Progenitor cell of endocrine pancreas (in vitro differentiated cells): ENCODE results near the gene SPATA3. TPM values are rescaled to one million over a fixed set of nuclear protein-coding genes. Genes with fewer than 3 reads are reported as not detected.
A peak's percentile ranks its signal among the peaks of the same experiment; 100 is the strongest.

Experiments used
- DNase-seq: peaks from one replicate; pipeline ENCODE4 v3.0.0; 2021; ENCODE audit warnings: low spot score; ENCODE audit not compliant: unreplicated experiment
- H3K27ac Mint-ChIP-seq: 2 replicates; pipeline ENCODE4 v1.8.0; 2021; ENCODE audit warnings: mild to moderate bottlenecking, moderate library complexity, mixed read lengths
- H3K27me3 Mint-ChIP-seq: 2 replicates; pipeline ENCODE4 v1.8.0; 2021; ENCODE audit warnings: mixed read lengths
- H3K36me3 Mint-ChIP-seq: 2 replicates; pipeline ENCODE4 v1.8.0; 2022; ENCODE audit warnings: mixed read lengths; ENCODE audit not compliant: insufficient read depth
- H3K4me1 Mint-ChIP-seq: 2 replicates; pipeline ENCODE4 v1.8.0; 2021; ENCODE audit warnings: low read depth, mixed read lengths
- H3K4me3 Mint-ChIP-seq: 2 replicates; pipeline ENCODE4 v1.8.0; 2021; ENCODE audit warnings: low read depth, mild to moderate bottlenecking, moderate library complexity, mixed read lengths
- H3K9me3 Mint-ChIP-seq: 2 replicates; pipeline ENCODE4 v1.8.0; 2021; ENCODE audit warnings: low read depth, mixed read lengths
- CTCF ChIP-seq: fragments of 200-600 bp; sonication (generic); IDR thresholded peaks from one replicate; pipeline ENCODE4 v1.5.0; 2021; ENCODE audit warnings: antibody characterized with exemption, mild to moderate bottlenecking; ENCODE audit not compliant: unreplicated experiment
- total RNA-seq: library from RNA; stranded (reverse); gene quantifications from 2 replicates; pipeline ENCODE4 v1.2.1, GENCODE V29; 2021

Gene SPATA3
- total RNA-seq, 1 donor from 2014 or later: not detected

- Mint-ChIP-seq H3K27me3 (peaks cover 4% of the 10 kb centered on the region), H3K9me3 (no peaks in the 10 kb centered on the region), H3K4me1 (peaks cover 42% of the 10 kb centered on the region), H3K36me3 (no peaks in the 10 kb centered on the region), H3K27ac (peak overlapping the region; percentile 97), H3K4me3 (peak overlapping the region; percentile 63)
- TF ChIP-seq CTCF: no peak
- DNase-seq: peak; percentile 44
These were observed 54.3 kb downstream of the SPATA3 start for GRCh38 chr2:231050018-231050901.

- Mint-ChIP-seq H3K27ac (peak overlapping the region; percentile 84), H3K36me3 (no peaks in the 10 kb centered on the region), H3K9me3 (no peaks in the 10 kb centered on the region), H3K4me1 (peaks cover 42% of the 10 kb centered on the region), H3K27me3 (peaks cover 4% of the 10 kb centered on the region), H3K4me3 (peak overlapping the region; percentile 17)
- no peak for TF ChIP-seq CTCF
- DNase-seq: no peak
These were observed 55.2 kb downstream of the SPATA3 start for GRCh38 chr2:231051116-231051515.

DNA sequence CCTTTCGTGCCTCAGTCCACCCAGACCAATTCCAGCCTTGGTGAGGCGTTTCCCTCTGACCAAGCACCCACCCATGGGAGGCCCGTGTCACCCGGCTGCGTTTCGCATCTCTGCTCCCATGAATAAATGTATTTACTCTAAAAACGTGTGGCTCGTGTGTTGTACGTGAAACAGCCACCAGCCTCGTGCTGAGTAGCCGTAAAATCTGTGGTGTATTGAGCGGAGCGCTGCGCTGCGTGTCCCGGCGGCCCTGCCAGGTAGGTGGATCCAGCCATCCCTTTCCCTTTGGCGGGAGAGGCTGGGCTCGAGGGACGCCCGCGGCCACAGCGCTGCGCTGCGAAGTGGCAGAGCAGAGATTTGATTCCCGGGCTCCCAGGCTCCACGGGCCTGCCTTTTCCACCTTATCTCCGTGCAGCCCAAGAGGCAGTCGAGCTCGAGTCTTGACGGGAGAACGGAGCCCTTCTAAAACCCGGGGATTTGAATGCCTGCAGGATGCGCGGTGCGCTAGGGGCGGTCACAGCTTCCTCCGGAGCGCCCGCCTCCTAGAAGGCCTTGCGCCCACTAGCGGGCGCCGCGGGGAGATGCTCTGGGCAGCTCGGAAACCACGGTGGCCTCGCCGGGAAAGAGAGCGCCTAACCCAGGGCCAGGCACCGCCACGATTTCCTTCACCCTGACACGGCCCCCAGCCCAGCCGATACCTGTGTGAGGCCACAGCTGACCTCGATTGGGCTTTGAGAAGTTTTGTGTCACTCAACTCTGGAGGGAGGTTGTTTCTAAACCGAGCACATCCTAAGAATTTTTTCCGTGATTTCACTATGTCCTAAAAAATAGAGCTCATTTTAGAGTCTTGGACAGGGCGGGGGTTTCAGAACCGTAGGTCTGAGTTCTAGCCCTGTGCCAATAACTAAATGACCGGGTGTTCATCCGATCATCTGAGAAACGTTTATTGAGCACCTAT is 56.9 kb downstream of the SPATA3 start:
- Mint-ChIP-seq H3K4me1 (peaks cover 42% of the 10 kb centered on the region), H3K27me3 (peaks cover 4% of the 10 kb centered on the region), H3K9me3 (no peaks in the 10 kb centered on the region), H3K4me3 (peak overlapping the region; percentile 75), H3K36me3 (no peaks in the 10 kb centered on the region), H3K27ac (peak overlapping the region; percentile 69)
- peak; percentile 95 for TF ChIP-seq CTCF
- peak; percentile 72 for DNase-seq

DNA sequence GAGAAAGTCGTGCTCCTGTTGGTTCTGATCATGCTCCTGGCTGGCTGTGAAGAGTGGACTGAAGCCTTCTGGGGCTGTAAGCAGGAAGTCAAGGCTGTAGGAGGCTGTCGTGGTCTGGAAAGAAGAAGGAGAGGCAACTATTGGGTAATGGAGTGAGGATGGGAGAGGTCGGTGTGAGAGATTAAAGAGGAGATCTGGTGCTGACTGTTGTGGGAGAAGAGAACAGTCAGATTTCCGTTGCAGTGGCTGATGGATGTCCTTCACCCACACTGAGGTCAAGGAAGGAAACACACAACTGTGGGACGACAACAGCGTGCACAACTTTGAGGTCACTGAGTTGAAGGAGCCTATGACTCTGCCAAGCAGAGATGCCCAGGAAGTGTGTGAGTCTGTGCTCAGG is 57.9 kb downstream of the SPATA3 start:
- no peak for TF ChIP-seq CTCF
- Mint-ChIP-seq H3K27ac (no peak overlapping the region), H3K27me3 (peaks cover 4% of the 10 kb centered on the region), H3K4me3 (no peak overlapping the region), H3K4me1 (peaks cover 46% of the 10 kb centered on the region), H3K9me3 (no peaks in the 10 kb centered on the region), H3K36me3 (no peaks in the 10 kb centered on the region)
- DNase-seq: no peak
